Stomach (tissue), 9 donors: ENCODE results near the gene HK1. TPM values are rescaled to one million over a fixed set of nuclear protein-coding genes. Genes with fewer than 3 reads are reported as not detected.
"Not testable (repeated sequence)": the region's sequence is repeated elsewhere in the genome, so short reads cannot be mapped to it uniquely, and the experiment has no call there.

Experiments
- DNase-seq, 2 donors: peaks; one replicate each; pipeline versions ENCODE4 v3.0.0 to v3.0.0-alpha.2; 2013 to 2019
- H3K27ac ChIP-seq, 5 donors: fragments of 200-600 bp in 4 of 5; sonication (generic) in 4 of 5; one replicate each; pipeline ENCODE4 v1.5.1; 2013 to 2019; ENCODE audit warnings: mild to moderate bottlenecking in 1 of 5, moderate library complexity in 1 of 5
- H3K27me3 ChIP-seq, 3 donors: fragments of 200-600 bp; sonication (generic); one replicate each; pipeline ENCODE4 v1.5.1; 2017 to 2019; ENCODE audit warnings: mixed run types in 1 of 3
- H3K36me3 ChIP-seq, 4 donors: fragments of 200-600 bp; sonication (generic); 1 replicate in 3 of 4; 2 replicates in 1 of 4; pipeline ENCODE4 v1.5.1; 2016 to 2019
- H3K4me1 ChIP-seq, 4 donors: fragments of 200-600 bp; sonication (generic); one replicate each; pipeline ENCODE4 v1.5.1; 2016 to 2019
- H3K4me3 ChIP-seq, 4 donors: fragments of 200-600 bp; sonication (generic) in 3 of 4; one replicate each; pipeline ENCODE4 v1.5.1; 2016 to 2019; ENCODE audit warnings: mild to moderate bottlenecking in 1 of 4
- H3K9me3 ChIP-seq, 4 donors: fragments of 200-600 bp; sonication (generic); one replicate each; pipeline ENCODE4 v1.5.1; 2016 to 2019
- EP300 ChIP-seq: sonication (generic); formaldehyde crosslinking; IDR thresholded peaks from one replicate; pipeline ENCODE4 v1.6.1; 2017; ENCODE audit warnings: antibody characterized with exemption
- POLR2A ChIP-seq, 4 donors: fragments of 450-650 bp; IDR thresholded peaks; one replicate each; pipeline ENCODE4 v1.6.1; 2016; ENCODE audit warnings: antibody characterized with exemption in 4 of 4, control low read depth in 2 of 4, mild to moderate bottlenecking in 1 of 4, moderate library complexity in 1 of 4
- POLR2AphosphoS5 ChIP-seq, 3 donors: sonication (generic); formaldehyde crosslinking; IDR thresholded peaks; one replicate each; pipeline ENCODE4 v1.6.1; 2016; ENCODE audit warnings: antibody characterized with exemption in 3 of 3
- WGBS, 5 donors: extraction: QIAGEN DNeasy Blood & Tissue Kit in 3 of 5; methylation state at CpG; one replicate each; pipeline versions ENCODE4 v1.1.5 to v1.1.7; 2013 to 2018; 5-methylcytosine and 5-hydroxymethylcytosine counted together
- intact Hi-C: fragments of 100-400 bp; cut with DNase I; formaldehyde crosslinking; loops from one replicate; pipeline ENCODE4 v1.15.1; 2023; ENCODE audit warnings: low total_unique reads
- polyA plus RNA-seq, 3 donors: library from polyadenylated mRNA; stranded (reverse); fragments of 200-250 nt; gene quantifications; one replicate each; pipeline ENCODE4 v1.2.3, GENCODE V29; 2013
- total RNA-seq, 5 donors: library from RNA; depleted of rRNA; stranded (reverse); fragments of >200 nt; gene quantifications; one replicate each; pipeline versions ENCODE4 v1.1.0 to v1.2.3, GENCODE V29; 2014 to 2016
- TF ChIP-seq, protein P1 (sequence below), 7 experiments: fragments of 450-650 bp in 4 of 7; fragments of 200-600 bp in 3 of 7; sonication (generic) in 3 of 7; IDR thresholded peaks; one replicate each; pipeline ENCODE4 v1.5.1; 2016 to 2019; ENCODE audit warnings: antibody characterized with exemption in 7 of 7, control low read depth in 2 of 7, mild to moderate bottlenecking in 1 of 7
- donor health status: healthy with polysubstance abuse.
- donor health status: Bipolar disorder and iron deficiency.
- donor health status: healthy.

The HK1 gene
- total and polyA plus RNA-seq, 8 donors, result 32.7 to 60.9 (median 50.8) TPM

GRCh38 chr10:69276503-69276902, 1.8 kb upstream of the HK1 start:
- no peak overlapping the region for H3K27ac ChIP-seq
- intact Hi-C loops, result no loop called here
- TF ChIP-seq EP300, result no peak
- TF ChIP-seq POLR2AphosphoS5 (IDR thresholded peaks at IDR 0.05), result no peak
- TF ChIP-seq, protein P1, sequence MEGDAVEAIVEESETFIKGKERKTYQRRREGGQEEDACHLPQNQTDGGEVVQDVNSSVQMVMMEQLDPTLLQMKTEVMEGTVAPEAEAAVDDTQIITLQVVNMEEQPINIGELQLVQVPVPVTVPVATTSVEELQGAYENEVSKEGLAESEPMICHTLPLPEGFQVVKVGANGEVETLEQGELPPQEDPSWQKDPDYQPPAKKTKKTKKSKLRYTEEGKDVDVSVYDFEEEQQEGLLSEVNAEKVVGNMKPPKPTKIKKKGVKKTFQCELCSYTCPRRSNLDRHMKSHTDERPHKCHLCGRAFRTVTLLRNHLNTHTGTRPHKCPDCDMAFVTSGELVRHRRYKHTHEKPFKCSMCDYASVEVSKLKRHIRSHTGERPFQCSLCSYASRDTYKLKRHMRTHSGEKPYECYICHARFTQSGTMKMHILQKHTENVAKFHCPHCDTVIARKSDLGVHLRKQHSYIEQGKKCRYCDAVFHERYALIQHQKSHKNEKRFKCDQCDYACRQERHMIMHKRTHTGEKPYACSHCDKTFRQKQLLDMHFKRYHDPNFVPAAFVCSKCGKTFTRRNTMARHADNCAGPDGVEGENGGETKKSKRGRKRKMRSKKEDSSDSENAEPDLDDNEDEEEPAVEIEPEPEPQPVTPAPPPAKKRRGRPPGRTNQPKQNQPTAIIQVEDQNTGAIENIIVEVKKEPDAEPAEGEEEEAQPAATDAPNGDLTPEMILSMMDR (IDR thresholded peaks at IDR 0.05), result no peak
- no peak for TF ChIP-seq POLR2A (IDR thresholded peaks at IDR 0.05)
- no peak overlapping the region for H3K4me3 ChIP-seq
- no peaks in the 10 kb centered on the region for H3K9me3 ChIP-seq
- no peaks in the 10 kb centered on the region for H3K4me1 ChIP-seq
- no peaks in the 10 kb centered on the region for H3K27me3 ChIP-seq
- WGBS, 5 donors, result 92 to 95% (median 93%) methylated on average over 6 of the region's 6 CpGs
- no peaks in the 10 kb centered on the region for H3K36me3 ChIP-seq
- DNase-seq, result no peak

- Histone ChIP-seq H3K27ac (no peak overlapping the region), H3K27me3 (no peaks in the 10 kb centered on the region), H3K9me3 (no peaks in the 10 kb centered on the region), H3K36me3 (no peaks in the 10 kb centered on the region), H3K4me3 (no peak overlapping the region), H3K4me1 (no peaks in the 10 kb centered on the region)
- intact Hi-C loops, result no loop called here
- WGBS, 5 donors, result 69 to 90% (median 79%) methylated on average over 2 of the region's 2 CpGs
- TF ChIP-seq, protein P1 (IDR thresholded peaks at IDR 0.05), result no peak
- DNase-seq, result no peak
Measured at GRCh38 chr10:69279110-69279509, 814 bp downstream of the HK1 start.

DNA sequence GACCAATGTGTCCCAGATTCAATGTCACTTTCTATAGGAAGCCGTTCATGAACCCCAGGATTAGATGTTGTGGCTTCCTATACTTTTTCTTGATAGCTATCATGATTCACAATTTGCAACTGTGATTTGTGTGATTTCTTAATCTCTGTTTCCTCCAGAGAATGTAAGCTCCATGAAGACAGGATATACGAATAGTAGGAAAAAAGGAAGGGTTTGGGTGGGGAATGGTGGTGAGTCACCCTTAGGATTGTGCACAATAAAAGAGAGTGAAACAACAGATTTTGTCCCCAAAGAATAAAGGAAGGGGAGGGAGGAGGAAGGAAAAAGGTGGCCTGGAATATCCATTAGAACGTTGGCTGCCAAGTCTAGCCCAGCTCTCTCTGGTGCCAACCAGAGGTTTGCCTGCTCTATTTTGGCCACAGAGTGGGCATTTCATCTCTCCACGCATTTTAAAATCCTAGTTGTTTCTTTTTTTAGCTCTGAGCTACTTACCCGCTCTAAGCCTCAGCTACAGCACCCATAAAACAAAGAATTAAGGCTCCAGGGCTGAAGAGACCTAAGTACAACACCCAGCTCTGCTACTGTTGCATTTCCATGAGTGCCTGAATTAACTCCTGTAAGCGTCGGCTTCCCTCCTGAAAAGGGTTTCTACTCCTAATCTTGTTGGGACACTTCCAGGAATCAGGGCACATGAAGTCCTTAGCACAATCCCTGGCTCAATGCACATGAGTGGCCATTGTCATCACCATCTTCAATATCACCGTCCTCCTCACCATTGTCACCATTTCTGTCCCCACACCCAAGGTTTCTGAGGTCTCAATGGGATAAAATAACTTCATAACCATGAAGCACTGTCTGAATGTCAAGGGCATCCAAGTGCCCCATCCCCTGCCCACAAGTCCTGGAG, 3.5 kb downstream of the HK1 start:
- no peak overlapping the region for H3K27ac ChIP-seq

GRCh38 chr10:69284402-69284801, 6.1 kb downstream of the HK1 start:
- H3K27me3 ChIP-seq, DNase-seq, H3K36me3 ChIP-seq, H3K9me3 ChIP-seq, intact Hi-C loops, H3K27ac ChIP-seq, H3K4me3 ChIP-seq, H3K4me1 ChIP-seq: not testable (repeated sequence)
- 72 to 92% (median 84%) methylated on average over 6 of the region's 6 CpGs for WGBS, 5 donors

More for the DNA sequence above, 3.5 kb downstream of the HK1 start:
- H3K36me3 ChIP-seq, result no peaks in the 10 kb centered on the region
- no peak for DNase-seq
- H3K9me3 ChIP-seq, result no peaks in the 10 kb centered on the region
- no peak for TF ChIP-seq EP300
- no peak for TF ChIP-seq POLR2AphosphoS5 (IDR thresholded peaks at IDR 0.05)
- no peak for TF ChIP-seq POLR2A (IDR thresholded peaks at IDR 0.05)
- TF ChIP-seq, protein P1 (IDR thresholded peaks at IDR 0.05), result no peak
- 78 to 88% (median 83%) methylated on average over 8 of the region's 8 CpGs for WGBS, 5 donors
- intact Hi-C loops, result no loop called here
- H3K27me3 ChIP-seq, result no peaks in the 10 kb centered on the region
- no peak overlapping the region for H3K4me3 ChIP-seq
- no peaks in the 10 kb centered on the region for H3K4me1 ChIP-seq

- peak in 1 of 2 donors; percentile 35 for DNase-seq
- WGBS, 5 donors, result 57 to 67% (median 59%) methylated on average over 3 to 4 of the region's 4 CpGs
- no peak overlapping the region for H3K27ac ChIP-seq
- TF ChIP-seq EP300 (no peak), POLR2AphosphoS5 (IDR thresholded peaks at IDR 0.05) (no peak), POLR2A (IDR thresholded peaks at IDR 0.05) (no peak)
- TF ChIP-seq, protein P1 (IDR thresholded peaks at IDR 0.05), result no peak
- H3K36me3 ChIP-seq, result no peaks in the 10 kb centered on the region
- no peaks in the 10 kb centered on the region for H3K27me3 ChIP-seq
- no peaks in the 10 kb centered on the region for H3K4me1 ChIP-seq
- intact Hi-C loops, result no loop called here
- H3K9me3 ChIP-seq, result no peaks in the 10 kb centered on the region
- no peak overlapping the region for H3K4me3 ChIP-seq
Measured at GRCh38 chr10:69285699-69286098, 7.4 kb downstream of the HK1 start.
